ENCODE results near the gene SHLD2. TPM values are rescaled to one million over a fixed set of nuclear protein-coding genes. Genes with fewer than 3 reads are reported as not detected.
"Not testable (repeated sequence)": the region's sequence is repeated elsewhere in the genome, so short reads cannot be mapped to it uniquely, and the experiment has no call there.

The SHLD2 gene
- total RNA-seq, 1 donor from 2014 or later, result 36.6 TPM

DNA sequence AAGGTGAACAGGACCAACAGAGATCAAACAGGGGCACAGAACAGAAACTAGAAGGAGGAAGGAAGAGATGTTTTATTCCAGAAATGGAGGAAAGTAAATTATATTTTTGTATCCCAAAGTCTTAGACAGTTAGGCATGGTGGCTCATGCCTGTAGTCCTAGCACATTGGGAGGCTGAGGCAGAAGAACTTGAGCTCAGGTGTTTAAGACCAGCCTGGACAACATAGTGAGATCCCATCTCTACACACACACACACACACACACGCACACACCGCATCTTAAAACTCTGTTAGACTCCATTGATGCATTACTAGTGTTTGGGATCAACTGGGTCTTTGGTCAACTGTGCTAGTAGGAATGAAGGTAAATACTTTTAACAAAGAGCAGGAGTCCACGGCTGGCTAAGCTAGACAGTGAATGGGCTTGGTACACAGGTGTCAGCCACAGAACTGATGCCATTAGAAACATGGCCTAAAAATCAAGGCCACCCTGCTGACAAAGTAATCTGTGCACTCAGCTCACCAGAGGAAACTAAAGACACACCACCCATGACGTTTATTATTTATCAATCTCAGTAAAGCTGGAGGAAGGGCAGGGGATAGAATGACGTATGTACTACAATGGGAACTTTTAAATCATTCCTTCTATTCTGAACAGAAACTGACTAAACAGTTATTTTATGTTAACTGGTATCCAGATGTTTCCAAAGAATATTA is 11.3 kb upstream of the SHLD2 start:
- intact Hi-C loops (cut with micrococcal nuclease), result loop anchor here (1.0 kb wide), 1 partner anchor 10 kb away; no protein-coding TSS in a partner anchor

DNA sequence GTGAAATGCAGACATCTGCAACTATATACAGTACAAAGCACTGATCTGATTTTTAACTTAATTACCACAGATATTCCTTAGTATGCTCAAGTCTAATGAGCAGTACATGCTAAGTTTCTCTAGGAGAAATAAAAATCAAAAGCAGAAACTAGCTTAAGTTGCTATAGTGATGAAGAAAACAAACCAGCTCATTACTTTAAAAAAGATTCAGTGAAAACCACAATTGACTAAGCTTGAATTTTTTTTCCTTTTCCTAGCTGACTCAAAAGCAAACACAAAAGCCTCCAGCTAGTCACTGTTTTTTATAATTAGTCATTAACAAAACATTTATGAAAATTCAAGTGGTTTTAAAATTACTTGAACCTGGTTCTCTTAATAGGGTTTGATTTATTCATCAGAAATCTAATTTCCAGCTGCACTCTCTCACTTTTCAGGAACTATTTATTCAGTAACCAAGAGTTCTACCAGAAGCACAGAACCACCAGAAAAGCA is 10.7 kb upstream of the SHLD2 start:
- intact Hi-C loops (cut with micrococcal nuclease), result loop anchor here (1.0 kb wide), 1 partner anchor 9 kb away; no protein-coding TSS in a partner anchor

DNA sequence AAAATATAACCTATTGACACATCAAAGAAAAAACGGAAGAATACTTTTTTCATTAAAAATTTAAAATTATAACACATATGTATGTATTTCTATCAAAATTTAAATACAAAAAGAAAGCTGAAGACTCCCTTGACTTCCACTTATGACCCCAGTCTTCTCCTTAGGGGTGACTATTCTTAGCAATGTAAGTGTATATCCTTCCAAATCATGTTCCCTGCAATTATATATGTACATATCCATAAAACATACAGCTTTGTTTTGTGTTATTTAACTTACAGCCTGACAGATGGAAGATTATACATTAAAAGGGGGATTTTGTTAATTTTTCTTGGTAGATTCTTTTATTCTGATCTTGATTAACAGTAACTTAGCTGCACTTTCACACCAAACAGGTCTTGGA is 9.5 kb upstream of the SHLD2 start:
- intact Hi-C loops (cut with micrococcal nuclease), result no loop called here

DNA sequence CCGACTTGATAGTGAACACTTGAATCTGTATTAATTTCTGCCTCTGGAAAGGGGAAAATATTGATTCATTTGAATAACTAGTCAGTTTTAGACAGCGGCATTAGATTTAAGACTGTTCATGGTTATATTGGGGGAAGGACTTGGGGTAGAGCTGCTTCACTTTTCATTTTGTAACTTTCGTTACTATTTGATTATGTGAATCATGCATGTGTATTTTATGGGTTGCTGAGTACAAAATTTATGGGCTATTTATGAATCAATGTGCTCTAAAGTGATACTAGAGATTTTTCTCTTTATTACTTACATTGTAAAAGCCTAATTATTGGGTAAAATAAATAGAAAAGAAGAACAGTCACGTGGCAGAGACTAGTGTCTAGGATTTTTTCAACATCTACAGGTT is 5.3 kb upstream of the SHLD2 start:
- intact Hi-C loops (cut with micrococcal nuclease), result loop anchor here (5.0 to 10.0 kb wide), 3 partner anchors 567 to 725 kb away; partner anchors contain the start of genes ATAD1 and WAPL

DNA sequence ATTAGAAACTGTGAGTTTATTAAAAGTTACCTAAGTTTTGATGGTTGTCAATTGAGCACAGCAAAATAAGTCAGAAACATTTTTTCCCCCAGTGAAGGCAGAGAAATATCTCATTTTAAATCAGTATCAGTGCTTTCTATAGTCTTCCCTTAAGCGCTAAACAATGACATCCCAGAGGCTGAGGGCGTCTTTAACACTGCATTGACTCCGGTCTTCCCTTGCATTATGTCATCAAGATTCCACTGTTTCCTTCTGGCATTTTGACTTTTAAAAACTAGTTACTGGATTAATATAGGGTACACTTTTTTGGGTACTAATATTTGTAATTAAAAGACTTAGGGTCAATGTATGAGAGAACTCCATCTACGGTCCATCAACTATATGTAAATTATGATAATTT is 4.2 kb upstream of the SHLD2 start:
- intact Hi-C loops (cut with micrococcal nuclease), result loop anchor here (5.0 to 10.0 kb wide), 3 partner anchors 568 to 724 kb away; partner anchors contain the start of genes ATAD1 and WAPL

DNA sequence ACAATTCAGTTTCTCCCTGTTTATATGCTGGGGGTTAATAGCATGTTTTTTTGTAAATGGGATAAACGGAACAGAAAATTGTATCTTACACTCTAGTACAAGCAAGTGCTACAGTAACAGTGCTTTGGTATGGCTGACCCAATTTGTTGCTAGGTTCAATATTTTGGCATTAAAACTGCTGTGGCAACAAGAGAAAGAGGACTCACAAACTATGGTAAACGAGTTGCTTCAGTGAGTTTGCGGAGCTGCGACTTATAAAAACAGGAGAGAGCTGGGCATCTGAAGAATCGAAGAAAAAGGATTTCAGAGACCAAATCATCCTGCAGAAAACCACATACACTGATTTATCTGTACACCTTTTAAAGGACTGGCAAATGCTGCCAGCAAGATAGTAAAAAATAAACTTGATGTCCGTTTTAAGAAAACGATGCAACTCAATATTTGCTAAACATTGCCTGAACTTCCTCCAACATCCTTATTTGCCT is 2.6 kb upstream of the SHLD2 start:
- intact Hi-C loops (cut with micrococcal nuclease), result loop anchor here (5.0 to 10.0 kb wide), 3 partner anchors 570 to 722 kb away; partner anchors contain the start of genes ATAD1 and WAPL

DNA sequence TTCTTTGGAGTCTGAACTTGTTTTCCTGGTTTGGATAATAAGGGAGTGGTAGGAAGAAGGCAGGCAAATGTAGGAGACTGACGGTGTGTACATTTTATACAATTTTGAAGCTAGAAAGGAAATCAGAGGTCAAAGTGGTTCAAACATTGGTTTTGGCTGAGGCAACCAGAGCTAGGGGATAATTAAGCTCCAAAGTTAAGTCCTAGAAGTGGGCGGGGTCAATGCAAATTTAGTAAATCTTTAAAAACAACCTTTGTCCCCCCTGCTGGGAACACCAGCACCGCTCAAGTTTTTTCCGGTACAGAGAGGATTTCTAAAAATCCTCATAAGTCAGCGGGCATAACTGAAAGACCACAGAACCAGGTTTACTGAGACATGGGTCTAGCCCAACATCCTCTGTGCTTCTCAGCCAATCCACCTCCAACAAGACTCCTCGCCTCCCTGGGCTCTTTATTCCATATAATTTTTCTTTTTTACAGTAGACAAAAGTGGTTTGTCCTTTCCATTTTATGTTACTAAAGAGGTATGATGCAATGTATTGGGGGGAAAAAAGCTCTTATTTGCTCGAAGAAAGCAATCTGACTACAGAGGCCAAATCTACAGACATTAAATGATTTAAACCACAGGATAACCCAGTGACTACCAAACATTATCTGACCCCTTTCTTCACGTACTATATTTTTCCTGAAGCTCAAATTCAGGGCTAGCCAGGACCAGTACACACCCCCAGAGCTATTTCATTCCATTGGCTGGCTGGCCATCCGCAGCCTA is 2.0 kb upstream of the SHLD2 start:
- intact Hi-C loops (cut with micrococcal nuclease), result loop anchor here (1.0 to 10.0 kb wide), 4 partner anchors 9 to 722 kb away; partner anchors contain the start of genes ATAD1 and WAPL

DNA sequence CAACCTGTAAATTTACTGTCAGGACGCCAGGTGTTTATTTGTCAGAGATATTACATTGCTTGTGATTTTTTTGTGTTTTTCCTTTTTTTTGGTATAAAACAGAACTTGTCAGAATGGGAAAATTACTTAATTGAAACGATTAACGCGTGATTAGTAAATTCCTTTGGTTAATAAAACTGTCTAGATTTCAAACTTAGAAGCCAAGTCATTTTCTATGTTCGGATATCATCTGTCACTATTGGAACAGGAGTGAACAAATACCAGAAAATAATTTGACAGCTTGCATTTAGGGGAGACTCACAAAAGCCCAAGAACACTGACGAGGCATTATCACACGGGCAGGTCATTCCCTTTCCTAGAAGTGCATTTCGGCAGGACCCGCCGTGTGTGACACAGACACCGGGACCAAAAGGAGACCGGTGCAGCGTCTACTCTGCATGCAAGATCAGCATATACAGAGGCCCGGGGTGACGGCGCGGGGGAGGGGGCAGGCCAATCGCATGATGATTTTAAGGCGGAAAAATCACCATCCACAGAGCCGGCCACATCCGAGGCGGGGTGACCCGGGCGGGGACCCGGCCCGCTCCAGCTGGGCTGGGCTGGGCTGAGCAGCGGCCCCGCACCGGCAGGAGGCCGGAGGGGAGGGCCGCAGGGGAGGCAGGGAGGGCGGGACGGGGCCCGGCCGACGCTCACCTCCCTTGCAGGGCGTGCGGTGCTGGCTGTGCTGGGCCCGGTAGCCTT is 1.2 kb upstream of the SHLD2 start:
- intact Hi-C loops (cut with micrococcal nuclease), result loop anchor here (1.0 to 10.0 kb wide), 7 partner anchors 10 to 769 kb away; partner anchors contain the start of genes ATAD1, BMPR1A, KLLN and PTEN

DNA sequence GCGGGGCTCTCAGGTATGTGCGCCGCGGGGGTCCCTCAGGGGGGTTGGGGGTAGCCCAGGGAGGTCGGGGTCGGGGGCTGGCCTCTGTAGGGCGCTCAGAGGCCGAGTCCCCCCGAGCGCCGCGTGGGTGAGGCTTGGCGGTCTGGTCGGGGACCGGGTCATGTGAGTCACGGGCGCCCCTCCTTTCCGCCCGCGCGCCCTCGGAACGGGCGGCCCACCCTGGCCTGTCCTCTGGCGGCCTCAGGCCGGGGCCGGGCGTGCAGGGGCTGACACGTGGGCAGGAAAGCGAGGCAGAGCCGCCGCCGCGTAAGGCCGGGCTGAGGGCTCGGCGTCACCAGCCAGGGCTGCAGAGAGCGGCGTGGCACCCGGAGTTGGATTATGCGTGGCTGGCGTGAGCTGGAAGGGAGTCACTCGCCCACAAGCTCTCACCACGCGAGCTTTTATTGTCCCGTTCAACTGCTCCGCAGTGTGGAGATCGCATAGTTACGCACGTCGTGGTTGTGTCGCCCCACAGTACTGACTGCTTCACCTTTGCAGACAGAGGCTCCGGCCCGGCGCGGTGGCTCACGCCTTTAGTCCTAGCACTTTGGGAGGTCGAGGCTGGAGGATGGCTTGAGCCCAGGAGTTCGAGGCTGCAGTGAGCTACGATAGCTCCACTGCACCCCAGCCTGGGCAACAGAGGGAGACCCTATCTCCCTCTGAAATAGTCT is 385 bp downstream of the SHLD2 start:
- intact Hi-C loops (cut with micrococcal nuclease), result loop anchor here (1.0 to 10.0 kb wide), 5 partner anchors 124 to 767 kb away; partner anchors contain the start of genes ATAD1, BMPR1A, KLLN and PTEN

DNA sequence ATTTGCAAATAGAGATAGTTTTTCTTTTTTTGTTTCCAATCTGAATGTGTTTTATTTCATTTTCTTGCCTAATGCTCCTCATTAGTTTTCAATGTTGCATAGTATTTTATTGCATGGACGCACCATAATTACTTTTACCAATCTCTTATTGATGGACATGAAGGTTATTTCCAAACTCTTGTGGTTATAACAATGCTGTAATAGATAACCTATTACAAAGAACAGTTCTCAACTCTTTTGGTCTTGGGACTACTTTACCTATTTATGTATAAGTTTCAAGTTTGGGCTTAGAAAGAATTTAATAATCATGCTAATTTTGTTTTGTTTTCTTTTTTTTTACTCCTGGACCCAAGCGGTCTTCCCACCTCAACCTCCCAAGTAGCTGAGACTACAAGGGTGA is 7.0 kb downstream of the SHLD2 start:
- intact Hi-C loops (cut with micrococcal nuclease), result no loop called here

DNA sequence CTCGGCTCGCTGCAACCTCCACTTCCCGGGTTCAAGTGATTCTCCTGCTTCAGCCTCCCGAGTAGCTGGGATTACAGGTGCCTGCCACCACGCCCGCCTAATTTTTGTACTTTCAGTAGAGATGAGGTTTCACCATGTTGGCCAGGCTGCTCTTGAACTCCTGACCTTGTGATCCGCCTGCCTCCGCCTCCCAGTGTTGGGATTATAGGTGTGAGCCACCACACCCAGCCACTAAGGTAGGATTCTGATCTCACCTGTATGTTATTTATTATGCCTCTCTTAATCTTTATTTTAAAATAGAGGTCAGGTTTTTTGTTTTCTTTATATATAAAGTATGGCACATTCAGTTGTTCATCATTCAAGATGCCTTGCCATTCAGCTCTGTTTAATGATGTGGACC is 9.7 kb downstream of the SHLD2 start:
- intact Hi-C loops (cut with micrococcal nuclease), result not testable (repeated sequence)

DNA sequence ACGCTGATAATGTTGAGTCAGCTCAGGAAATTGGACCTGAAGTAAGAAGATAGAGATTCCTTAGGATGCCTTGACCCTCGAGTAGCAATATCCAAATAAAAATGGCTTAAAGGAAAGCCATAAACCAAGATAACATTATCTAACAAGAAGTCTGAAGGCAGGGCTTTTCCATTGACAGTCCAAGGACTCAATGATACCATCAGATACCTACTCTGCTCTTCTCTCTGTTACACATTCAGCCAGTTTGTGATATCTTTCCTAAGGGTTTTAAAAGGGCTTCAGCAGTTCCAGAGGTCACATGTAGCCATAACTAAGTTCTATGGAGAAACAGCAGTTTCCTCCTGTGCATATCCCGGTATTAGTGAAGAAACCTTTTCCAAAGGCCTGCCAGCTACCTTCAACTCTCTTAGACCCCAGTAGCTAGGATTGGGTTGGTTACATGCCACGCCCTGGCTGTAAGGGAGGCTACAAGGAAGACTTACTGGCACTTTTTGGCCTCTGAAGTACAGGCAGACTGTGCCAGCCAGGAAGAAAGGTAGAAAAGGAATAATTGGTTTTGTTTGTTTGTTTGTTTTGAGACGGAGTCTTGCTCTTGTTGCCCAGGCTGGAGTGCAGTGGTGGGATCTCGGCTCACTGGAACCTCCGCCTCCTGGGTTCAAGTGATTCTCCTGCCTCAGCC is 10.6 kb downstream of the SHLD2 start:
- intact Hi-C loops (cut with micrococcal nuclease), result no loop called here

DNA sequence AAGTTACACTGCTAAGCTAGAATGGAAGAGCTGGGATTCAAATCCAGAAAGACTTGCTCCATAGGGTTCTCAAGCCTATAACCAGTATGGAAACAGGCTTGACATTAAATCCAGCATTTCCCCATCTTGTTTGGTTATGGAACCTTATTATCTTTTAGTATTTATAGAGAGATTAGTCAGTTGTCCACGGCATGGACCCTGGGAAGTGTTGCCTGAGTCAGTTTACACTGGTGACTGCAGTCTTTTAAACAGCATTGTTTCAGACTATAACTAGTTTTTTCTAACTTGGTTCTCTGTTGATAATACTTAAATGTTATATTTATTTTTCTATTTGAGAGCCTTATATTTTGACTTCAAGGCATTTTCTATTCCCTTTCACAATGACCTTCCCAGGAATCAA is 23.1 kb downstream of the SHLD2 start:
- intact Hi-C loops (cut with micrococcal nuclease), result not testable (repeated sequence)

DNA sequence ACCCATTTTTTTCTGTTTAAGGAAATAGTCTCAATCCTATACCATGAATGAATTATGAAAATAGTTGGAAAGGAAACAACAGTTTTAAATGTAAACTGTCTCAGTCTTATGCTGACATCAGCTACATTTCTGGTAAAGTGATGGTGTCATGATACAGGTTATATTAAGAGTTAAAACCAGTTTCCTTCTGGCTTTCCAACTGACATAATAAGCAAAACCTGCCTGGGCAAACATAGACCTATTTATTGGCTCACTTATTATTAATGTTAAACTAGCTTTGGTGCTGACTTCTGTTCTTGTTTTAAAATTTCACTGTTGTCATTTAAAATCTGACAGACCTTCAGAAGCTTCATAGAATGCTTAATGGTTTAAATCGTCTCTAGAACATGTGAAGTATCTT is 24.0 kb downstream of the SHLD2 start:
- intact Hi-C loops (cut with micrococcal nuclease), result not testable (repeated sequence)

DNA sequence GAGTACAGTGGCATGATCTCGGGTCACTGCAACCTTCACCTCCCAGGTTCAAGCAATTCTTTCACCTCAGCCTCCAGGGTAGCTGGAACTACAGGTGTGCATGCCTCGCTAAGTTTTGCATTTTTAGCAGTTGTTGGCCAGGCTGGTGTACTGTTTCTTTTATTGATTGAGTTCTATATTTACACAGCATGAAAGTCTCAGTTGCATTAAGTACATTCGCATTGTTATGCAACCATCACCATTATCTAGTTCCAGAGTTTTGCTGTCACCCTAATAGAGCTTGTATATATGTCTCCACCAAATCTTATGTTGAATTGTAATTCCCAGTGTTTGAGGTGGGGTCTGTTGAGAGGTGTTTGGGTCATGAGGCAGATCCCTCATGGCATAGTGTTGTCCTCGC is 28.3 kb downstream of the SHLD2 start:
- intact Hi-C loops (cut with micrococcal nuclease), result not testable (repeated sequence)

DNA sequence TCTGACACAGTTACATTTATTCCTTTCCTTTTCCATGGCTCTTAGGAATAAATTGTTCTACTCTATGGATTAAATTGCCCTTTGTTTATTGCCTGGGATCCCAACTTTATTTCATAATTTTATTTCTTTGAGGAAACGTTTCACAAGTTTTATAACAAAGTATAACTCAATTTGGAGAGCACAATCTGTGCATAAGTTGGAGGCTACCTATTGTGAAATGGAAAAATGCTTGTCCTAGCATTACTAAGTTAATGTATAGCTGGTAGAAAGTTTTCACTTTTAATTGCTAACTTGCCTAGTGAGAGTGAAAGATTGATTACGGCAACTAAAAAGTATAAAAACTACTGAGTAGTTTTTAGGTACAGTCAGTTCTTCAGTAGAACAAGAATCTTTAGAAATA is 32.0 kb downstream of the SHLD2 start:
- intact Hi-C loops (cut with micrococcal nuclease), result not testable (repeated sequence)

DNA sequence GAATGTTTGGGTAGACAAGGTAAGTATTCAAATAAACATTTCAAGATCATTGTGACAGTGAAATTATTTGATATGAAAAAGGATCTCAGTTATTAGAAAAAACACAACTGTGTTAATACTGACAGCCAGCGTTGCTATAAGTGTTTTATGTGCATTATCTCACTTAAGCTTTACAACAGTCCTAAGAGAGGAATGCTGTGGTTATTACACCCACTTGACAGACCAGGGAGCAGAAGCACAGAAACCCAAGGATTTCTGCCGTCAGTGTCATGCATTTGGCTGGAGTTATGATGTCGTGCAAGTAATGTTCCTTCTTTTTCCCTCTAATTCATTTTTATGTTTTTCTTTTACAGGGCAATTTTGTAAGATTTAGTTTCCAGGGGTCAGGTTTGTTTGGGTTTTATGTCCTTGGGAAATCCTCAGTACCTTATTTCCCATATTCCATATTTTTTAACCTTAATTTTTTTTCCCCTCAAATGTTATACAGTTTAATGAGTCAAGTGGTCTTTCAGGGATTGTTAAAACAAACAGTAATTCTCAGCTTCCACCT is 32.7 kb downstream of the SHLD2 start:
- intact Hi-C loops (cut with micrococcal nuclease), result not testable (repeated sequence)

DNA sequence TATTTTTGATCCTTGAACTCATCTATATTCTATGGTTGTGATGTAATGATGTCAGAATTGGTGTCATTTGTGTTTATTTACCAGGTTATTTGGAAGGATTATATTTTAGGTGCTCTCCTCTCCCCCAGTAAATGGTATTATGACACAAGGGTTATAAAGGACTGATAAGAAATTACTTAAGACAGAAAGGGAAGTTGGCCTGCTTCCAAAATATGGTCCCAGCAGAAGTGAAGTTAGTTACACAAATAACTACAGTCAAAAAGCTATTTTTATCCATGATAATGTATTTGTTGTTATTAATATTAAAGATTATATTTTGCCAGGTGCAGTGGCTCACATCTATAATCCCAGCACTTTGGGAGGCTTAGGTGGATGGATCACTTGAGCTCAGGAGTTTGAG is 37.2 kb downstream of the SHLD2 start:
- intact Hi-C loops (cut with micrococcal nuclease), result not testable (repeated sequence)

DNA sequence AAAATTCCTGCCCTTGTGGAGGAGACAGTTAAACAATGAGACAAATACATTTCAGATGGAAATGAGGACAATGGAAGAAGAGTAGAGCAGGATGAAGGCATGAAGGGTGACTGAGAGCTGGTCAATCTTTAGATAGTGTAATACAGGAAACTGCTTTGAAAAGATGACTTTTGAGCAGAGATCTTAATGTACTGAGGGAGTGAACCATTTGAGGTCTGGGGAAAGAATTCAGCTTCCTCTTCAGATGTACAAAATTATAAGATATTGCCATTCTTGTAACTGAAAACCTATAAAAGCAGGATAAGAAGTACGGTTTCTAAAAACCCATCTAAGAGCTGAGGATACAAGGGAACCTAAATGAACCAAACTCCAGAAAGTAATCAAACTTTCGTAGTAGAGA is 38.9 kb downstream of the SHLD2 start:
- intact Hi-C loops (cut with micrococcal nuclease), result not testable (repeated sequence)

All from T-helper 2 cell treated with Interferon-gamma antibody and Interleukin-4, amounts not matched to agents 100 ng/mL and 5 ng/mL, for 36 hours (primary cell).